Osteocyte (in vitro differentiated cells): ENCODE measurements around the gene CD81. TPM values are rescaled to one million over a fixed set of nuclear protein-coding genes. Genes with fewer than 3 reads are reported as not detected.

Experiments
- DNase-seq: peaks from one replicate; pipeline ENCODE4 v3.0.0; 2021; ENCODE audit warnings: mixed read lengths; ENCODE audit not compliant: unreplicated experiment; ENCODE audit errors: extremely low spot score
- H3K27ac Mint-ChIP-seq: one replicate; pipeline ENCODE4 v1.8.0; 2021; ENCODE audit warnings: mild to moderate bottlenecking, mixed read lengths; ENCODE audit not compliant: unreplicated experiment
- H3K27me3 Mint-ChIP-seq: one replicate; pipeline ENCODE4 v1.8.0; 2021; ENCODE audit warnings: mixed read lengths; ENCODE audit not compliant: unreplicated experiment
- H3K36me3 Mint-ChIP-seq: one replicate; pipeline ENCODE4 v1.8.0; 2021; ENCODE audit warnings: mixed read lengths; ENCODE audit not compliant: unreplicated experiment
- H3K4me1 Mint-ChIP-seq: one replicate; pipeline ENCODE4 v1.8.0; 2021; ENCODE audit warnings: mixed read lengths; ENCODE audit not compliant: unreplicated experiment
- H3K4me3 Mint-ChIP-seq: one replicate; pipeline ENCODE4 v1.8.0; 2021; ENCODE audit warnings: mild to moderate bottlenecking, moderate library complexity, mixed read lengths; ENCODE audit not compliant: unreplicated experiment
- H3K9me3 Mint-ChIP-seq: one replicate; pipeline ENCODE4 v1.8.0; 2021; ENCODE audit warnings: mixed read lengths; ENCODE audit not compliant: unreplicated experiment
- CTCF ChIP-seq: fragments of 200-600 bp; sonication (generic); IDR thresholded peaks from 2 replicates; pipeline ENCODE4 v1.5.0; 2021; ENCODE audit warnings: antibody characterized with exemption, mild to moderate bottlenecking, moderate library complexity
- total RNA-seq: library from RNA; stranded (reverse); gene quantifications from 2 replicates; pipeline ENCODE4 v1.2.1, GENCODE V29; 2021

CD81 gene
- total RNA-seq, 1 donor from 2014 or later, result 652 TPM

- Mint-ChIP-seq H3K36me3 (peaks cover 2% of the 10 kb centered on the region), H3K4me1 (peaks cover 25% of the 10 kb centered on the region), H3K27me3 (no peaks in the 10 kb centered on the region), H3K4me3 (no peak overlapping the region), H3K9me3 (no peaks in the 10 kb centered on the region), H3K27ac (no peak overlapping the region)
- no peak for DNase-seq
- no peak for TF ChIP-seq CTCF
Observed at GRCh38 chr11:2394818-2395105, 17.7 kb downstream of the CD81 start.

GRCh38 chr11:2395211-2395730 is 18.2 kb downstream of the CD81 start:
- Mint-ChIP-seq H3K27me3 (no peaks in the 10 kb centered on the region), H3K4me3 (no peak overlapping the region), H3K27ac (no peak overlapping the region), H3K4me1 (peaks cover 20% of the 10 kb centered on the region), H3K36me3 (peaks cover 2% of the 10 kb centered on the region), H3K9me3 (no peaks in the 10 kb centered on the region)
- DNase-seq, result no peak
- no peak for TF ChIP-seq CTCF

- Mint-ChIP-seq H3K36me3 (peaks cover 2% of the 10 kb centered on the region), H3K4me1 (peaks cover 14% of the 10 kb centered on the region), H3K27ac (no peak overlapping the region), H3K4me3 (no peak overlapping the region), H3K27me3 (no peaks in the 10 kb centered on the region), H3K9me3 (no peaks in the 10 kb centered on the region)
- no peak for TF ChIP-seq CTCF
- DNase-seq, result no peak
Observed at GRCh38 chr11:2395856-2396255, 18.7 kb downstream of the CD81 start.

DNA sequence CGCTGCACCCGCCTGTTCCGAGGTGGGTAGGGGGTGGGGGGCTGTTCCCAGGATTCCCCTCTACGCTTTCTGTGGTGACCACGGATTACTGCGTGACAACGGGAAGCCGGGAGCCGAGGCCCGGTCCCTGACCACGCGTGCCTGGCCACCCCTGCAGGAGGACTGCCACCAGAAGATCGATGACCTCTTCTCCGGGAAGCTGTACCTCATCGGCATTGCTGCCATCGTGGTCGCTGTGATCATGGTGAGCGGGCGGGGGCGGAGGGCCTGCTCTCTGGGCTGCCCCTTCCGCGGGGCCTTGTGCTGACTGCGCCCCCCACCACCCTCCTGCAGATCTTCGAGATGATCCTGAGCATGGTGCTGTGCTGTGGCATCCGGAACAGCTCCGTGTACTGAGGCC is 19.4 kb downstream of the CD81 start:
- no peak overlapping the region for H3K27ac Mint-ChIP-seq
- no peak overlapping the region for H3K4me3 Mint-ChIP-seq
- no peak for DNase-seq
- no peaks in the 10 kb centered on the region for H3K9me3 Mint-ChIP-seq
- H3K27me3 Mint-ChIP-seq, result no peaks in the 10 kb centered on the region
- no peak for TF ChIP-seq CTCF
- peaks cover 16% of the 10 kb centered on the region for H3K4me1 Mint-ChIP-seq
- H3K36me3 Mint-ChIP-seq, result peaks cover 2% of the 10 kb centered on the region

DNA sequence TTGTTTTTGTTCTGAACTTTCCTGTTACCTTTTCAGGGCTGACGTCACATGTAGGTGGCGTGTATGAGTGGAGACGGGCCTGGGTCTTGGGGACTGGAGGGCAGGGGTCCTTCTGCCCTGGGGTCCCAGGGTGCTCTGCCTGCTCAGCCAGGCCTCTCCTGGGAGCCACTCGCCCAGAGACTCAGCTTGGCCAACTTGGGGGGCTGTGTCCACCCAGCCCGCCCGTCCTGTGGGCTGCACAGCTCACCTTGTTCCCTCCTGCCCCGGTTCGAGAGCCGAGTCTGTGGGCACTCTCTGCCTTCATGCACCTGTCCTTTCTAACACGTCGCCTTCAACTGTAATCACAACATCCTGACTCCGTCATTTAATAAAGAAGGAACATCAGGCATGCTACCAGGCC is 19.9 kb downstream of the CD81 start:
- H3K27ac Mint-ChIP-seq, result no peak overlapping the region
- H3K9me3 Mint-ChIP-seq, result no peaks in the 10 kb centered on the region
- H3K36me3 Mint-ChIP-seq, result peaks cover 2% of the 10 kb centered on the region
- DNase-seq, result no peak
- H3K4me1 Mint-ChIP-seq, result peaks cover 20% of the 10 kb centered on the region
- TF ChIP-seq CTCF, result no peak
- no peak overlapping the region for H3K4me3 Mint-ChIP-seq
- H3K27me3 Mint-ChIP-seq, result no peaks in the 10 kb centered on the region
